NCI-H1694 treated with DMSO at 0.1 percent for 48 hours (cell line): ENCODE measurements around the gene ABI1.

Experiments
- DNase-seq: peaks from one replicate; lab custom pipeline; 2025; lab: John Stamatoyannopoulos, UW

The ABI1 gene

GRCh38 chr10:26854524-26854923 lies 6.2 kb downstream of the ABI1 start:
- no peak for DNase-seq

- no peak for DNase-seq
Measured at GRCh38 chr10:26844396-26844975, 16.3 kb downstream of the ABI1 start.

- no peak for DNase-seq
Measured at GRCh38 chr10:26843736-26844135, 17.0 kb downstream of the ABI1 start.

- no peak for DNase-seq
Measured at GRCh38 chr10:26841733-26842317, 18.9 kb downstream of the ABI1 start.

- DNase-seq, result no peak
Measured at GRCh38 chr10:26840938-26841732, 19.6 kb downstream of the ABI1 start.

GRCh38 chr10:26839966-26840627 lies 20.7 kb downstream of the ABI1 start:
- no peak for DNase-seq

- no peak for DNase-seq
Measured at GRCh38 chr10:26837139-26837538, 23.6 kb downstream of the ABI1 start.

GRCh38 chr10:26835025-26835424 lies 25.7 kb downstream of the ABI1 start:
- DNase-seq, result no peak

GRCh38 chr10:26832960-26833359 lies 27.8 kb downstream of the ABI1 start:
- DNase-seq, result no peak

GRCh38 chr10:26831936-26832335 lies 28.8 kb downstream of the ABI1 start:
- DNase-seq, result no peak

GRCh38 chr10:26829810-26830515 lies 30.8 kb downstream of the ABI1 start:
- no peak for DNase-seq

GRCh38 chr10:26824015-26824690 lies 36.6 kb downstream of the ABI1 start:
- DNase-seq, result no peak

- DNase-seq, result no peak
Measured at GRCh38 chr10:26821699-26822570, 38.8 kb downstream of the ABI1 start.

- DNase-seq, result no peak
Measured at GRCh38 chr10:26815500-26815899, 45.3 kb downstream of the ABI1 start.

- DNase-seq, result no peak
Measured at GRCh38 chr10:26810435-26811026, 50.2 kb downstream of the ABI1 start.

GRCh38 chr10:26809973-26810372 lies 50.8 kb downstream of the ABI1 start:
- no peak for DNase-seq

GRCh38 chr10:26807532-26807931 lies 53.2 kb downstream of the ABI1 start:
- no peak for DNase-seq

GRCh38 chr10:26806557-26806956 lies 54.2 kb downstream of the ABI1 start:
- no peak for DNase-seq

GRCh38 chr10:26805567-26806245 lies 55.1 kb downstream of the ABI1 start:
- DNase-seq, result no peak
